NT2/D1 (cell line): Measurements from ENCODE around the gene PPP5C.

Experiments used
- SUZ12 ChIP-seq: IDR thresholded peaks from 2 replicates; pipeline ENCODE4 v1.6.1; 2011; ENCODE audit not compliant: insufficient read length, insufficient read depth; ENCODE audit errors: extremely low read depth
- YY1 ChIP-seq: IDR thresholded peaks from 2 replicates; pipeline ENCODE4 v1.6.1; 2011; ENCODE audit not compliant: insufficient read length, insufficient read depth
- ZNF274 ChIP-seq: IDR thresholded peaks from 2 replicates; pipeline ENCODE4 v1.6.1; 2011; ENCODE audit warnings: mild to moderate bottlenecking, low read depth, low read length

GRCh38 chr19:46303691-46304397 is 43.0 kb upstream of the PPP5C start:
- no peak for TF ChIP-seq SUZ12
- TF ChIP-seq ZNF274, result no peak
- TF ChIP-seq YY1, result no peak
